Stomach (tissue), 9 donors: ENCODE results near the gene NDUFB5. TPM values are rescaled to one million over a fixed set of nuclear protein-coding genes. Genes with fewer than 3 reads are reported as not detected.
A peak's percentile ranks its signal among the peaks of the same experiment; 100 is the strongest.

Experiments used
- DNase-seq, 2 donors: peaks; one replicate each; pipeline versions ENCODE4 v3.0.0 to v3.0.0-alpha.2; 2013 to 2019
- H3K27ac ChIP-seq, 5 donors: fragments of 200-600 bp in 4 of 5; sonication (generic) in 4 of 5; one replicate each; pipeline ENCODE4 v1.5.1; 2013 to 2019; ENCODE audit warnings: mild to moderate bottlenecking in 1 of 5, moderate library complexity in 1 of 5
- H3K27me3 ChIP-seq, 3 donors: fragments of 200-600 bp; sonication (generic); one replicate each; pipeline ENCODE4 v1.5.1; 2017 to 2019; ENCODE audit warnings: mixed run types in 1 of 3
- H3K36me3 ChIP-seq, 4 donors: fragments of 200-600 bp; sonication (generic); 1 replicate in 3 of 4; 2 replicates in 1 of 4; pipeline ENCODE4 v1.5.1; 2016 to 2019
- H3K4me1 ChIP-seq, 4 donors: fragments of 200-600 bp; sonication (generic); one replicate each; pipeline ENCODE4 v1.5.1; 2016 to 2019
- H3K4me3 ChIP-seq, 4 donors: fragments of 200-600 bp; sonication (generic) in 3 of 4; one replicate each; pipeline ENCODE4 v1.5.1; 2016 to 2019; ENCODE audit warnings: mild to moderate bottlenecking in 1 of 4
- H3K9me3 ChIP-seq, 4 donors: fragments of 200-600 bp; sonication (generic); one replicate each; pipeline ENCODE4 v1.5.1; 2016 to 2019
- CTCF ChIP-seq, 7 experiments: fragments of 450-650 bp in 4 of 7; fragments of 200-600 bp in 3 of 7; sonication (generic) in 3 of 7; IDR thresholded peaks; one replicate each; pipeline ENCODE4 v1.5.1; 2016 to 2019; ENCODE audit warnings: antibody characterized with exemption in 7 of 7, control low read depth in 2 of 7, mild to moderate bottlenecking in 1 of 7
- EP300 ChIP-seq: sonication (generic); formaldehyde crosslinking; IDR thresholded peaks from one replicate; pipeline ENCODE4 v1.6.1; 2017; ENCODE audit warnings: antibody characterized with exemption
- POLR2A ChIP-seq, 4 donors: fragments of 450-650 bp; IDR thresholded peaks; one replicate each; pipeline ENCODE4 v1.6.1; 2016; ENCODE audit warnings: antibody characterized with exemption in 4 of 4, control low read depth in 2 of 4, mild to moderate bottlenecking in 1 of 4, moderate library complexity in 1 of 4
- POLR2AphosphoS5 ChIP-seq, 3 donors: sonication (generic); formaldehyde crosslinking; IDR thresholded peaks; one replicate each; pipeline ENCODE4 v1.6.1; 2016; ENCODE audit warnings: antibody characterized with exemption in 3 of 3
- WGBS, 5 donors: extraction: QIAGEN DNeasy Blood & Tissue Kit in 3 of 5; methylation state at CpG; one replicate each; pipeline versions ENCODE4 v1.1.5 to v1.1.7; 2013 to 2018; 5-methylcytosine and 5-hydroxymethylcytosine counted together
- intact Hi-C: fragments of 100-400 bp; cut with DNase I; formaldehyde crosslinking; loops from one replicate; pipeline ENCODE4 v1.15.1; 2023; ENCODE audit warnings: low total_unique reads
- polyA plus RNA-seq, 3 donors: library from polyadenylated mRNA; stranded (reverse); fragments of 200-250 nt; gene quantifications; one replicate each; pipeline ENCODE4 v1.2.3, GENCODE V29; 2013
- total RNA-seq, 5 donors: library from RNA; depleted of rRNA; stranded (reverse); fragments of >200 nt; gene quantifications; one replicate each; pipeline versions ENCODE4 v1.1.0 to v1.2.3, GENCODE V29; 2014 to 2016
- donor health status: healthy with polysubstance abuse.
- donor health status: Bipolar disorder and iron deficiency.
- donor health status: healthy.

Gene NDUFB5
- total and polyA plus RNA-seq, 8 donors, result 13.3 to 142 (median 91.5) TPM

GRCh38 chr3:179603321-179603720, 1.3 kb upstream of the NDUFB5 start:
- DNase-seq, result no peak
- intact Hi-C loops, result no loop called here
- Histone ChIP-seq H3K27ac (no peak overlapping the region), H3K9me3 (no peaks in the 10 kb centered on the region), H3K36me3 (peaks cover 20 to 52% (median 45%) of the 10 kb centered on the region in 4 donors), H3K4me1 (peaks cover 16 to 48% (median 32%) of the 10 kb centered on the region in 4 donors), H3K4me3 (peak overlapping the region in 2 of 4 donors; percentile 67 to 72), H3K27me3 (no peaks in the 10 kb centered on the region)
- TF ChIP-seq POLR2AphosphoS5 (IDR thresholded peaks at IDR 0.05) (no peak), POLR2A (IDR thresholded peaks at IDR 0.05) (no peak), CTCF (IDR thresholded peaks at IDR 0.05) (no peak), EP300 (no peak)
- 66 to 80% (median 78%) methylated on average over 4 of the region's 4 CpGs for WGBS, 5 donors

GRCh38 chr3:179603831-179604230, 763 bp upstream of the NDUFB5 start:
- DNase-seq, result no peak
- WGBS, 5 donors, result 0 to 4% (median 2%) methylated on average over 3 of the region's 3 CpGs
- peaks cover 20 to 47% (median 41%) of the 10 kb centered on the region in 4 donors for H3K36me3 ChIP-seq
- TF ChIP-seq CTCF (IDR thresholded peaks at IDR 0.05) (no peak), EP300 (no peak), POLR2AphosphoS5 (IDR thresholded peaks at IDR 0.05) (no peak), POLR2A (IDR thresholded peaks at IDR 0.05) (no peak)
- peak overlapping the region; percentile 67 to 91 (median 76) for H3K4me3 ChIP-seq
- peaks cover 16 to 53% (median 34%) of the 10 kb centered on the region in 4 donors for H3K4me1 ChIP-seq
- H3K27ac ChIP-seq, result peak overlapping the region in 4 of 5 donors; percentile 89 to 95 (median 94)
- H3K9me3 ChIP-seq, result no peaks in the 10 kb centered on the region
- intact Hi-C loops, result no loop called here
- no peaks in the 10 kb centered on the region for H3K27me3 ChIP-seq

- intact Hi-C loops, result no loop called here
- H3K27me3 ChIP-seq, result no peaks in the 10 kb centered on the region
- peaks cover 0 to 28% (median 23%) of the 10 kb centered on the region in 4 donors for H3K36me3 ChIP-seq
- H3K4me1 ChIP-seq, result peaks cover 16 to 57% (median 39%) of the 10 kb centered on the region in 4 donors
- no peak for TF ChIP-seq POLR2A (IDR thresholded peaks at IDR 0.05)
- TF ChIP-seq POLR2AphosphoS5 (IDR thresholded peaks at IDR 0.05), result no peak
- no peak for TF ChIP-seq CTCF (IDR thresholded peaks at IDR 0.05)
- TF ChIP-seq EP300, result no peak
- no peak overlapping the region for H3K4me3 ChIP-seq
- no peak for DNase-seq
- no peak overlapping the region for H3K27ac ChIP-seq
- 86 to 96% (median 92%) methylated on average over 4 of the region's 4 CpGs for WGBS, 5 donors
- H3K9me3 ChIP-seq, result no peaks in the 10 kb centered on the region
Measured at GRCh38 chr3:179606534-179607085, 2.0 kb downstream of the NDUFB5 start.

- intact Hi-C loops, result no loop called here
- Histone ChIP-seq H3K36me3 (peaks cover 0 to 22% (median 14%) of the 10 kb centered on the region in 4 donors), H3K9me3 (no peaks in the 10 kb centered on the region), H3K4me3 (no peak overlapping the region), H3K27ac (no peak overlapping the region), H3K27me3 (no peaks in the 10 kb centered on the region), H3K4me1 (peaks cover 7 to 54% (median 35%) of the 10 kb centered on the region in 4 donors)
- DNase-seq, result peak in 1 of 2 donors; percentile 18
- 57 to 70% (median 69%) methylated on average over 6 of the region's 6 CpGs for WGBS, 5 donors
- no peak for TF ChIP-seq POLR2AphosphoS5 (IDR thresholded peaks at IDR 0.05)
- no peak for TF ChIP-seq CTCF (IDR thresholded peaks at IDR 0.05)
- TF ChIP-seq EP300, result no peak
- TF ChIP-seq POLR2A (IDR thresholded peaks at IDR 0.05), result no peak
Measured at GRCh38 chr3:179608931-179609720, 4.5 kb downstream of the NDUFB5 start.
